ENCODE measurements around the gene SCG5. TPM values are rescaled to one million over a fixed set of nuclear protein-coding genes. Genes with fewer than 3 reads are reported as not detected.

SCG5 gene
- total RNA-seq, 1 donor from 2014 or later, result 12.1 TPM

DNA sequence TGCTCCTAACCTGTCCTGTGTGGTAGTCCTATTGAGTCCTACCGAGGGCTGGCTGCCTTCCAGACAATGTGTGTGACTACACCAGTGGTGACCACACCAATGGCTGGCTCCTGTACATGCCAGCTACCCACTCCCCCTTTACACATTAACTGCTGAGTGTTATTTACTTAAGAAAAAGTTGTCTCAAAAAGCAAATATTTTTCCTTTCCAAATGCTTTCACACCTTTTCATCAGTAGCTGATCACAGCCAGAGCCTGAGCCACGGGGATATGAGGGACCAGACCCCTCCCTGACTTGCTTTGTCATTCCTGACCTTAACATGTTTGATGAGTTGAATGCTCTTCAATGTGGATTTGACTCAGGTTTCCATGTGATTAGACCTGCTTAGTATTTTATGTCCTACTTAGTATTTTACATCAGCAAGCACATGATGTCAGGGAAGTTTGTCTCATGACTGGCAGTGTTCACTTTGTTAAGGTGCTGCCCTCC lies 46.7 kb downstream of the SCG5 start:
- FAIRE-seq, result no peak
- Histone ChIP-seq H3K4me2 (ENCODE audit: low read length) (peak overlapping the region; percentile 44), H2AFZ (ENCODE audit: low read depth, low read length) (no peak overlapping the region), H3K4me3 (ENCODE audit: insufficient read depth, low read depth, low read length) (no peak overlapping the region), H3K79me2 (ENCODE audit: insufficient read depth, low read length) (no peaks in the 10 kb centered on the region), H3K27ac (ENCODE audit: low read depth, low read length) (peak overlapping the region; percentile 73), H3K9ac (ENCODE audit: low read length) (peak overlapping the region; percentile 50), H4K20me1 (ENCODE audit: insufficient read depth, low read length) (no peaks in the 10 kb centered on the region), H3K9me3 (ENCODE audit: insufficient read depth, low read depth, low read length) (peaks cover 5% of the 10 kb centered on the region), H3K36me3 (ENCODE audit: insufficient read depth, low read length) (no peaks in the 10 kb centered on the region), H3K27me3 (ENCODE audit: insufficient read depth, low read length) (no peaks in the 10 kb centered on the region), H3K4me1 (ENCODE audit: insufficient read depth, low read length) (peaks cover 33% of the 10 kb centered on the region)
- H3K4me3 Mint-ChIP-seq (ENCODE audit: unreplicated experiment), result no peak overlapping the region
- H3K27ac Mint-ChIP-seq (ENCODE audit: unreplicated experiment), result peak overlapping the region; percentile 85
- H3K9me3 Mint-ChIP-seq (ENCODE audit: unreplicated experiment), result no peaks in the 10 kb centered on the region
- TF ChIP-seq, protein P1, sequence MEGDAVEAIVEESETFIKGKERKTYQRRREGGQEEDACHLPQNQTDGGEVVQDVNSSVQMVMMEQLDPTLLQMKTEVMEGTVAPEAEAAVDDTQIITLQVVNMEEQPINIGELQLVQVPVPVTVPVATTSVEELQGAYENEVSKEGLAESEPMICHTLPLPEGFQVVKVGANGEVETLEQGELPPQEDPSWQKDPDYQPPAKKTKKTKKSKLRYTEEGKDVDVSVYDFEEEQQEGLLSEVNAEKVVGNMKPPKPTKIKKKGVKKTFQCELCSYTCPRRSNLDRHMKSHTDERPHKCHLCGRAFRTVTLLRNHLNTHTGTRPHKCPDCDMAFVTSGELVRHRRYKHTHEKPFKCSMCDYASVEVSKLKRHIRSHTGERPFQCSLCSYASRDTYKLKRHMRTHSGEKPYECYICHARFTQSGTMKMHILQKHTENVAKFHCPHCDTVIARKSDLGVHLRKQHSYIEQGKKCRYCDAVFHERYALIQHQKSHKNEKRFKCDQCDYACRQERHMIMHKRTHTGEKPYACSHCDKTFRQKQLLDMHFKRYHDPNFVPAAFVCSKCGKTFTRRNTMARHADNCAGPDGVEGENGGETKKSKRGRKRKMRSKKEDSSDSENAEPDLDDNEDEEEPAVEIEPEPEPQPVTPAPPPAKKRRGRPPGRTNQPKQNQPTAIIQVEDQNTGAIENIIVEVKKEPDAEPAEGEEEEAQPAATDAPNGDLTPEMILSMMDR (IDR thresholded peaks at IDR 0.05; ENCODE audit: insufficient read depth, low read depth, low read length), result no peak
- no peak for TF ChIP-seq EZH2 (IDR thresholded peaks at IDR 0.05; ENCODE audit: insufficient read depth, low read length)
- H3K36me3 Mint-ChIP-seq (ENCODE audit: low read depth, unreplicated experiment), result no peaks in the 10 kb centered on the region
- H3K4me1 Mint-ChIP-seq (ENCODE audit: low read depth, unreplicated experiment), result peaks cover 43% of the 10 kb centered on the region
- peak; percentile 51 for DNase-seq (ENCODE audit: low read depth)
- no peaks in the 10 kb centered on the region for H3K27me3 Mint-ChIP-seq (ENCODE audit: low read depth, unreplicated experiment)

DNA sequence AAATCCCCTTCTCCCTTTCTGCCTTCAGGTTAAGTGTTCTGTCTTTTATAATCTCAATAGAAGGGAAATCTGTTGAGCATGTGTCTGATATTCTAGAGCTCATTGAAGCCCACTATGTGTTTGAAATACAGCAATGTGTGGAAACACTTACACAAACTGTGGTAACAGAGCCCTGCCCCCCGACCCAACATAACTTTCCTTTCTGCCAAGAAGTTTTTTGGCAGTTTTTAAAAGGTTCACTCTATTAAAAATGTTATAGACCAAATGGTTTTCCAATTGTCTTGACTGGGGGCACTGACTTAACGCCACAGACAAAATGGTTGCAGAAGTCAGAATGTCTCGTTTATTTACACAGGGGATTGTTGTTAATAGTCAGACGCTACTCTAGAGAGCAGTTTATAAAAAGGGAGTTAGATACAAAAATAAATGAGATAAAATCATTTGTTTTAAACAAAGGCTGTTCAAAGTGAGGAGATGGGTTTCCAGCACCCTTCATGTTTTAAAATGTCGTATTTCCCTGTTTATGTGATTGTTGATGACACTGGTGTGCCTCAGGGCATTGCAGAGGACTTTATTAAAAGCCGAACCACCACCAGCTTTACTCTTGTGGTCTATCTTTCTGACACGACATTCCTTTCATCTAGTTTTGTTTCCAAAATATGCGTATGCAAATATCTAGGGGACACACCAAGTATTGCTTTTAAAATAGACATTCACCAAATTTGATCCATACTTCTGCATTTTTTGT lies 49.6 kb downstream of the SCG5 start:
- Histone ChIP-seq H3K9me3 (ENCODE audit: insufficient read depth, low read depth, low read length) (peaks cover 5% of the 10 kb centered on the region), H3K9ac (ENCODE audit: low read length) (no peak overlapping the region), H3K4me3 (ENCODE audit: insufficient read depth, low read depth, low read length) (no peak overlapping the region), H2AFZ (ENCODE audit: low read depth, low read length) (no peak overlapping the region), H4K20me1 (ENCODE audit: insufficient read depth, low read length) (no peaks in the 10 kb centered on the region), H3K4me1 (ENCODE audit: insufficient read depth, low read length) (peaks cover 14% of the 10 kb centered on the region), H3K36me3 (ENCODE audit: insufficient read depth, low read length) (no peaks in the 10 kb centered on the region), H3K4me2 (ENCODE audit: low read length) (no peak overlapping the region), H3K27ac (ENCODE audit: low read depth, low read length) (no peak overlapping the region), H3K79me2 (ENCODE audit: insufficient read depth, low read length) (no peaks in the 10 kb centered on the region), H3K27me3 (ENCODE audit: insufficient read depth, low read length) (no peaks in the 10 kb centered on the region)
- no peak overlapping the region for H3K4me3 Mint-ChIP-seq (ENCODE audit: unreplicated experiment)
- H3K27me3 Mint-ChIP-seq (ENCODE audit: low read depth, unreplicated experiment), result no peaks in the 10 kb centered on the region
- no peak overlapping the region for H3K27ac Mint-ChIP-seq (ENCODE audit: unreplicated experiment)
- no peaks in the 10 kb centered on the region for H3K36me3 Mint-ChIP-seq (ENCODE audit: low read depth, unreplicated experiment)
- no peak for FAIRE-seq
- DNase-seq (ENCODE audit: low read depth), result no peak
- H3K9me3 Mint-ChIP-seq (ENCODE audit: unreplicated experiment), result no peaks in the 10 kb centered on the region
- TF ChIP-seq EZH2 (IDR thresholded peaks at IDR 0.05; ENCODE audit: insufficient read depth, low read length), result no peak
- TF ChIP-seq, protein P1 (IDR thresholded peaks at IDR 0.05; ENCODE audit: insufficient read depth, low read depth, low read length), result no peak
- H3K4me1 Mint-ChIP-seq (ENCODE audit: low read depth, unreplicated experiment), result peaks cover 20% of the 10 kb centered on the region

DNA sequence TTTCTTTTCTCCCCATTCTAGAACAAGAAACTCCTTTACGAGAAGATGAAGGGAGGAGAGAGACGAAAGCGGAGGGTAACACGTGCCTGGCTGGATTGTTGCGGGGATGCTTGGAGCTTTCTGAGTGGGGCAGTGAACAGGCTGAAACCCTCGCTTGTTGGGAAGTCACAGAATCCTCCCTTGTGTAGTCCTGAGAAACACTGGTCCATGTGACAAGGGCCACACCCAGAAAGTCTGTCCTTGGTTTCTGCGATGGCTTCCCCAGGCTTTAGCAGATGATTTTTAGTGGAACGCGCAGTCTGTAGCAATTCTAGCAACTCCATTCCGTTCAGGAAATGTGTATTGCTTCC lies 50.2 kb downstream of the SCG5 start:
- DNase-seq (ENCODE audit: low read depth) (no peak), FAIRE-seq (no peak)
- H3K36me3 ChIP-seq (ENCODE audit: insufficient read depth, low read length), result no peaks in the 10 kb centered on the region
- Mint-ChIP-seq H3K4me3 (ENCODE audit: unreplicated experiment) (no peak overlapping the region), H3K27me3 (ENCODE audit: low read depth, unreplicated experiment) (no peaks in the 10 kb centered on the region), H3K9me3 (ENCODE audit: unreplicated experiment) (no peaks in the 10 kb centered on the region), H3K4me1 (ENCODE audit: low read depth, unreplicated experiment) (peaks cover 17% of the 10 kb centered on the region), H3K36me3 (ENCODE audit: low read depth, unreplicated experiment) (no peaks in the 10 kb centered on the region), H3K27ac (ENCODE audit: unreplicated experiment) (no peak overlapping the region)
- H4K20me1 ChIP-seq (ENCODE audit: insufficient read depth, low read length), result no peaks in the 10 kb centered on the region
- H3K27me3 ChIP-seq (ENCODE audit: insufficient read depth, low read length), result no peaks in the 10 kb centered on the region
- H3K9me3 ChIP-seq (ENCODE audit: insufficient read depth, low read depth, low read length), result peaks cover 2% of the 10 kb centered on the region
- H3K4me1 ChIP-seq (ENCODE audit: insufficient read depth, low read length), result peaks cover 14% of the 10 kb centered on the region
- H3K9ac ChIP-seq (ENCODE audit: low read length), result no peak overlapping the region
- TF ChIP-seq EZH2 (IDR thresholded peaks at IDR 0.05; ENCODE audit: insufficient read depth, low read length), result no peak
- TF ChIP-seq, protein P1 (IDR thresholded peaks at IDR 0.05; ENCODE audit: insufficient read depth, low read depth, low read length), result no peak
- H3K4me3 ChIP-seq (ENCODE audit: insufficient read depth, low read depth, low read length), result no peak overlapping the region
- H2AFZ ChIP-seq (ENCODE audit: low read depth, low read length), result no peak overlapping the region
- H3K4me2 ChIP-seq (ENCODE audit: low read length), result no peak overlapping the region
- H3K27ac ChIP-seq (ENCODE audit: low read depth, low read length), result no peak overlapping the region
- H3K79me2 ChIP-seq (ENCODE audit: insufficient read depth, low read length), result no peaks in the 10 kb centered on the region

Measured in astrocyte (in vitro differentiated cells and primary cell).